Measurements from ENCODE around the gene KIRREL3.

DNA sequence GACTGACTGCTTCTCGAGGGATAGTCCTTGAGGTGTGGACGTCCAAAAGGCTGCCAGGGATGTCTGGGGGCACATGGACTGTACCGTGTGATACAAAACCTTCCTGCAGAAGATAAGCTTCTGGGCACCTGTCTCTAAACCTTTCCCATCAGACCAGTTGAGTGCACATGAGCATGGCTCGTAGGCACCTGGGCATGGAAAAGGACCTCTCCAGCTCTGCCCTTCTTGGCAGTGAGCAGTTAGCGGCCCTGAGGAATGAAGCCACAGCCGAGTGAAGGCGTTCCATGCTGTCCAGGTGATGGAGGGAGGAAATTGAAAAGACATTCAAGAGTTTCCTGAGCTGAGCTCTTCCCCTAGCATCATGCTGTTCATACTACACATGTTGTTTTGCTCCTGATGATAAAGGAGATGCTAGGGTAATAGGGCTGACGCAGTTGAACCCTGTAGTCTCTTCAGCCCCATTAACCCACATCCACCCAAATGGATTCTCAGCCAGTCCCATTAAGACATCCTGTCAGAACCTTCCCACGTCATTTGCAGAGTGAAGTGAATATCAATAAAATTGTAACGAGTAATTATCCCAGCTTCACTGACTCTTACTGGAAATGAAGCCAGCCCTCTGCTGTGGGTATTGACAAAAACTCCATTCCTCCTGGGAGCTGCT lies 138.6 kb downstream of the KIRREL3 start:
- TF ChIP-seq EZH2phosphoT487 (conservative IDR thresholded peaks at IDR 0.05; ENCODE audit: low read length): no peak
- TF ChIP-seq, protein P1, sequence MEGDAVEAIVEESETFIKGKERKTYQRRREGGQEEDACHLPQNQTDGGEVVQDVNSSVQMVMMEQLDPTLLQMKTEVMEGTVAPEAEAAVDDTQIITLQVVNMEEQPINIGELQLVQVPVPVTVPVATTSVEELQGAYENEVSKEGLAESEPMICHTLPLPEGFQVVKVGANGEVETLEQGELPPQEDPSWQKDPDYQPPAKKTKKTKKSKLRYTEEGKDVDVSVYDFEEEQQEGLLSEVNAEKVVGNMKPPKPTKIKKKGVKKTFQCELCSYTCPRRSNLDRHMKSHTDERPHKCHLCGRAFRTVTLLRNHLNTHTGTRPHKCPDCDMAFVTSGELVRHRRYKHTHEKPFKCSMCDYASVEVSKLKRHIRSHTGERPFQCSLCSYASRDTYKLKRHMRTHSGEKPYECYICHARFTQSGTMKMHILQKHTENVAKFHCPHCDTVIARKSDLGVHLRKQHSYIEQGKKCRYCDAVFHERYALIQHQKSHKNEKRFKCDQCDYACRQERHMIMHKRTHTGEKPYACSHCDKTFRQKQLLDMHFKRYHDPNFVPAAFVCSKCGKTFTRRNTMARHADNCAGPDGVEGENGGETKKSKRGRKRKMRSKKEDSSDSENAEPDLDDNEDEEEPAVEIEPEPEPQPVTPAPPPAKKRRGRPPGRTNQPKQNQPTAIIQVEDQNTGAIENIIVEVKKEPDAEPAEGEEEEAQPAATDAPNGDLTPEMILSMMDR (IDR thresholded peaks at IDR 0.05; ENCODE audit: insufficient read depth, low read length, poor library complexity, severe bottlenecking): no peak

Data from SU-DHL-6 (cell line).